H1 (cell line): ENCODE data around the gene ZNF429. TPM values are rescaled to one million over a fixed set of nuclear protein-coding genes. Genes with fewer than 3 reads are reported as not detected.

Experiments used
- CHD7 ChIP-seq: fragments of 300-600 bp; sonication (generic); IDR thresholded peaks from 2 replicates; pipeline ENCODE4 v1.7.1; 2012; ENCODE audit warnings: low read length, moderate library complexity, mild to moderate bottlenecking, inconsistent platforms; ENCODE audit not compliant: insufficient replicate concordance
- CREB1 ChIP-seq: IDR thresholded peaks from 2 replicates; pipeline ENCODE4 v1.6.1; 2012; ENCODE audit warnings: inconsistent platforms
- POU5F1 ChIP-seq: IDR thresholded peaks from 2 replicates; pipeline ENCODE4 v1.6.1; 2011; ENCODE audit warnings: low read depth, mild to moderate bottlenecking, low read length, moderate library complexity
- RAD21 ChIP-seq, 2 experiments: IDR thresholded peaks in 1 of 2; conservative IDR thresholded peaks in 1 of 2; 2 replicates each; pipeline ENCODE4 v1.6.1; 2011; ENCODE audit warnings: low read depth in 2 of 2, low read length in 2 of 2, improper control_type of control experiment in 1 of 2, inconsistent platforms in 1 of 2, mild to moderate bottlenecking in 1 of 2, moderate library complexity in 1 of 2
- SIN3A ChIP-seq, 2 experiments: IDR thresholded peaks in 1 of 2; conservative IDR thresholded peaks in 1 of 2; 2 replicates each; pipeline ENCODE4 v1.6.1; 2011 to 2012; ENCODE audit warnings: low read length in 2 of 2, improper control_type of control experiment in 1 of 2, low read depth in 1 of 2, mild to moderate bottlenecking in 1 of 2
- TAF7 ChIP-seq: optimal IDR thresholded peaks from 2 replicates; pipeline ENCODE3; 2011; ENCODE audit warnings: low read depth, mild to moderate bottlenecking, inconsistent platforms, low read length, moderate library complexity, borderline replicate concordance
- TBP ChIP-seq: IDR thresholded peaks from 2 replicates; pipeline ENCODE4 v1.6.1; 2011; ENCODE audit warnings: low read depth, low read length, improper control_type of control experiment
- USF2 ChIP-seq: IDR thresholded peaks from 2 replicates; pipeline ENCODE4 v1.6.1; 2011; ENCODE audit warnings: low read length, improper control_type of control experiment
- polyA plus RNA-seq, 7 experiments: library from polyadenylated mRNA; depleted of rRNA in 3 of 7; stranded (reverse) in 5 of 7; unstranded in 2 of 7; fragments of >200 nt in 5 of 7; fragments of 200-250 nt in 2 of 7; gene quantifications; 1 replicate in 5 of 7; 2 replicates in 1 of 7; 4 replicates in 1 of 7; pipeline versions ENCODE4 v1.2.1 to v1.2.3, GENCODE V29; 2011 to 2013; ENCODE audit warnings: missing spikeins in 2 of 7, mixed read lengths in 2 of 7
- total RNA-seq: library from RNA; stranded (reverse); fragmentation: NEBNext Ultra II Directional; extraction: Animal tissue kit (Norgen Biotek cat#: 25700); gene quantifications from 2 replicates; pipeline ENCODE4 v1.2.1, GENCODE V29; 2021

Gene ZNF429
- total and polyA plus RNA-seq, 2 of the 8 experiments (the other 6 are each of a cell fraction or from before 2014, with no cell fraction given), result 10.9 to 15.0 TPM

GRCh38 chr19:21463449-21464105, 41.8 kb upstream of the ZNF429 start (continued):
- 0 out of 2 replicates have a peak, but pooled peaks have one; percentile 13 for TF ChIP-seq USF2
- TF ChIP-seq CREB1, result peak; percentile 56
- TF ChIP-seq RAD21 (IDR thresholded peaks at IDR 0.05 in 1 of 2, conservative IDR thresholded peaks at IDR 0.05 in 1 of 2; ENCODE audit: low read depth in 2 of 2, low read length in 2 of 2), result no peak
- no peak for TF ChIP-seq POU5F1
- TF ChIP-seq SIN3A (conservative IDR thresholded peaks at IDR 0.05 in 1 of 2, IDR thresholded peaks at IDR 0.05 in 1 of 2; ENCODE audit: low read depth in 1 of 2, low read length in 2 of 2), result 0 out of 4 replicates have a peak, but pooled peaks of 1 of the 2 experiments have one; percentile 66
- no peak for TF ChIP-seq CHD7
- TF ChIP-seq TAF7, result peak; percentile 75
- TF ChIP-seq TBP, result peak; percentile 89
